HUDEP-2 (cell line): ENCODE measurements around the gene THSD7A.

Experiments
- DNase-seq, 76 experiments: peaks; one replicate each; lab custom pipeline; 2025; ENCODE audit not compliant: unreplicated experiment in 76 of 76; lab: John Stamatoyannopoulos, UW

Gene THSD7A, protein sequence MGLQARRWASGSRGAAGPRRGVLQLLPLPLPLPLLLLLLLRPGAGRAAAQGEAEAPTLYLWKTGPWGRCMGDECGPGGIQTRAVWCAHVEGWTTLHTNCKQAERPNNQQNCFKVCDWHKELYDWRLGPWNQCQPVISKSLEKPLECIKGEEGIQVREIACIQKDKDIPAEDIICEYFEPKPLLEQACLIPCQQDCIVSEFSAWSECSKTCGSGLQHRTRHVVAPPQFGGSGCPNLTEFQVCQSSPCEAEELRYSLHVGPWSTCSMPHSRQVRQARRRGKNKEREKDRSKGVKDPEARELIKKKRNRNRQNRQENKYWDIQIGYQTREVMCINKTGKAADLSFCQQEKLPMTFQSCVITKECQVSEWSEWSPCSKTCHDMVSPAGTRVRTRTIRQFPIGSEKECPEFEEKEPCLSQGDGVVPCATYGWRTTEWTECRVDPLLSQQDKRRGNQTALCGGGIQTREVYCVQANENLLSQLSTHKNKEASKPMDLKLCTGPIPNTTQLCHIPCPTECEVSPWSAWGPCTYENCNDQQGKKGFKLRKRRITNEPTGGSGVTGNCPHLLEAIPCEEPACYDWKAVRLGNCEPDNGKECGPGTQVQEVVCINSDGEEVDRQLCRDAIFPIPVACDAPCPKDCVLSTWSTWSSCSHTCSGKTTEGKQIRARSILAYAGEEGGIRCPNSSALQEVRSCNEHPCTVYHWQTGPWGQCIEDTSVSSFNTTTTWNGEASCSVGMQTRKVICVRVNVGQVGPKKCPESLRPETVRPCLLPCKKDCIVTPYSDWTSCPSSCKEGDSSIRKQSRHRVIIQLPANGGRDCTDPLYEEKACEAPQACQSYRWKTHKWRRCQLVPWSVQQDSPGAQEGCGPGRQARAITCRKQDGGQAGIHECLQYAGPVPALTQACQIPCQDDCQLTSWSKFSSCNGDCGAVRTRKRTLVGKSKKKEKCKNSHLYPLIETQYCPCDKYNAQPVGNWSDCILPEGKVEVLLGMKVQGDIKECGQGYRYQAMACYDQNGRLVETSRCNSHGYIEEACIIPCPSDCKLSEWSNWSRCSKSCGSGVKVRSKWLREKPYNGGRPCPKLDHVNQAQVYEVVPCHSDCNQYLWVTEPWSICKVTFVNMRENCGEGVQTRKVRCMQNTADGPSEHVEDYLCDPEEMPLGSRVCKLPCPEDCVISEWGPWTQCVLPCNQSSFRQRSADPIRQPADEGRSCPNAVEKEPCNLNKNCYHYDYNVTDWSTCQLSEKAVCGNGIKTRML (N-terminal part only)

DNA sequence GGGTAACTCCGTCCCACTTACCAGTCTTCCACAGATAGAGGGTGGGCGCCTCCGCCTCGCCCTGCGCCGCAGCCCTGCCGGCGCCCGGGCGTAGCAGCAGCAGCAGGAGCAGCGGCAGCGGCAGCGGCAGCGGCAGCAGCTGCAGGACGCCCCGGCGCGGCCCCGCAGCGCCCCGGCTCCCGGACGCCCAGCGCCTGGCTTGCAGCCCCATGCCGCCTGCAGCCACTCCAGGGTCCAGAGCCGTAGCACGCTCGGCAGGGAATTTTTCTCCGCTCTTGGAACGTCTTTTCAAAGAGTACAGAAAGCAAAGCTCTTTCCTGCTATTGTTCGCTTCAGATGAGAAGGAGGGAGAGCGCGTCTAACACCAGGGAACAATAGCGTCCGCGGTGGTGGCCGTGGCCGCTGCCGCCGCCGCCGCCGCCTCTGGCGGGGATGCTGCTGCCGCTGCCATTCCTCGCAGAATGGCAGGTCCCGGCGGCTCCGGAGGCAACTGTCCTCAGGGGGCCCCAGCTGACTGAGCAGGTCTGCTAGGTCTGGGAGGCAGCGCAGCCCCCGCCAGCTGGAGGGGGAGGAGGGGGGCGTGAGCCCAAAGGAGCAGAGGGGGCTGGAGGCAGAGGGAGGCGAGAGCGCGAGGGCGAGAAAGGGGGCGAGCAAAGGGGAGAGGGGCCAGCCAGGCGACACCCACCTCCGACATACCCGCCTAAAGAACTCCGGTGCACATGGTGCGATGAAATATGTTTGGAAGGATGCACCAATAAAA lies at the start of gene THSD7A:
Gene THSD7A, minus strand, starts transcription at position 463 of the 760 bp plus-strand sequence. Its CDS starts 252 bp downstream, at position 211.
- no peak for DNase-seq

DNA sequence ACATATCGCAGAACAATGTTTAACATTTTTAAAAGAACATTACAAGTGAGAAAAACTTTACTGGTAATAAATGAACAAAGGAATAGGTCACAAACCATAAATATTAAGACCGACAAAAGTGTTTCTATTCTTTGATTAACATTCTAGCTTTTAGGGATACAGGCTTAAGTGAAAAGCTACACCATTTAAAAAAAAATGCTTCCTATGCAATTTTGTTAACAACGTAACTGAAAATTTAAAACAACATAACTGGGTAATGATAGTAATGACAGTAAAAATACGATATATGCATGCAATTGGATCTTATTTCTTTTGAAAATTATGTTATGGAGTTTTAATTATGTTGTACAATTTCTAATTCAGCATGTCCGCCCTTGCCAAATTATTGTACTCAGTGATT lies 49.7 kb upstream of the THSD7A start:
- no peak for DNase-seq

DNA sequence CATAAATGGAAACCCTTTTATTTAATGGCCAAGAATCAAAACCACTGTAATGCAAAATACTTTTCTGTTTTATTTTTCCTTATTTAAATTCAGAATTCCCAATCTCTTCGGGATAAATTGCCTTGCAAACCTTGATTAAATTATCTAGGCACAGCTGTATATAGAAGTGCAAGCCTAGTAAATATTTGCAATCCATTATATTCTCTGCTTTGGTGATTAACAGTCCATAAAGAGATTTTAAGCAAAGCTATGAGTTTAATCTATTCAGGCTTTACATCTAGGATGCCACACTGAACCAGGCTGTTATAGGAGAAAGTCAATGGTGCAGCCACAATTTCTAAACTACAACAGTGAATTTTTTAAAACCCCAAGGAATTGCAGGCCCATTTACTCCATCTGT lies 43.6 kb upstream of the THSD7A start:
- DNase-seq: no peak

DNA sequence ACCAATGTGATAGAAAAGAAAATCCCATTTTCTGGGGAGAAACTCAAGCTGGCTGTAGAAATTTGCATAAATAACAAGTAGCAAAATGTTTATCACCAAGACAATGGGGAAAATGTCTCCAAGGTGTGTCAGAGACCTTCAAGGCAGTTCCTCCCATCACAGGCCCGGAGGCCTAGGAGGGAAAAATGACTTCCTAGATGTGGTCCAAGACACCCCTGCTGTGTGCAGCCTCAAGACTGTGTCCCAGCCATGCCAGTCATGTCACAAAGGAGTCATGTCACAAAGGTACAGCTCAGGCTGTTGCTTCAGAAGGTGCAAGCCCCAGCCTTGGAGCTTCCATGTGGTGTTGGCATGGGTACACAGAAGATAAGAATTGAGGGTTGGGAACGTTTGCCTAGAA lies 33.7 kb upstream of the THSD7A start:
- no peak for DNase-seq

DNA sequence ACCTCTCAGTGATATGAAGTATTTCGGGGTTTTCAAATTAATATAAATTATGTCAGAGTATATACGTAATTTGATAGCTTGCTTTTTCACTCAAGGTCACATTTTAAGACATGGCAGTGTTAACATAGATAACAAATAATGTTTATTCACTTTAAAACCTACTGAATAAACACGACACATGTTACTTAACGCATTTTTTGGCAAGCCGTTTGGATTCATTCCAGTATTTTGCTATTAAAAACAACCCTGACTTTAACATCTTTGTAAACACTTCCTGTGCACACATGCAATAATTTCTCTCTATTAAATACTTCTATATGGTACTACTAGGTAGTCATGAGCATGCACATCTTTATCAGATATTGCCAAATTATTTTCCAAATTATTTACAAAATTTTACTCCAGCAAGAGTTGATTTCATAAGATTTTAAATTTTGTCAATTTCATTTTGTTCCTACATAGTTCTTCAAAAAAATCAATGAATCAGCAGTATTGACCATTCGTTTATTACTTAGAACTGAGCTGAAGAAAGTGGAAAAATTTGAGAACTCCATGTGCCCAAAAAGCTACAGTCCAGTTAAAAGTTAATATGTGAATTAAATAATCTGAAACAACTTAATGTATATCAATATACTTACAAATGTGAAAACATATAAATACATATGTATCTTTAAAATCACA lies 26.8 kb upstream of the THSD7A start:
- DNase-seq: no peak

DNA sequence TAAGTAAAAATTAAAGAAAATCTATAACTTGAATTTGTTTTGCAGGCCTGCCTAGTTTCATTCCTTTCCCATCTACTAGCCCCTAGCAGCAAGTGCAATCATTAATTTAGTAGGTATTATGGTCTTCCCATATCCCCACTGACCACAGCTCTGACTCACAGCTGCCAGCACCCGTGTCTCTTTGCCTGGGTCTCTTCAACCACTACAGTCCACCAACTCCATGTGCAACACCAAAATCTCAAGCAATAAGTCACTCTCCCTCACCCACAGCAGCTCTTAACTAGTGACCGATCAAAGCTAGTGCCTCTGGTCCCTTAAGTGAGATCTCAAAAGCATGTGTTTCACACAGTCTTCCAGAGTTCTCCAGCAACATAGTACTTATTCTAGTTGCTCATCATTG lies 26.0 kb upstream of the THSD7A start:
- no peak for DNase-seq

DNA sequence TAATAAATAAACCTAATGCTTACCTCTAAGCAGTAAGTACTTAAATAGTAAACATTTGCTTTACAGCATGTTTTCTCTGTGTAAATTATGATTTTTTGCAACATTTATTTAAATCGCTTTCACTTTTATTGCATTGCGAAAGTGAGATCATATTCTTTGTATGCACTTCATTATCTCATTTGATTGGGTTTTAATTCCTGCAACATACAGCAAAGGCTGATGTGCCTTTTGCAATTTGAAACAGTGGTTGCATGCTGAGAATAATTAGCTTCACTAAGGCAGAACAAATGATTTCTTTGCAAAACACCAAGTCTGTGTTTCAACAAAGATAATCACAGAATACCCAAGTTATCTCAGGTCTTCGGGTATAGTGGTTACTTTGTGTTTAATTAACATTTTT lies 16.3 kb upstream of the THSD7A start:
- no peak for DNase-seq

DNA sequence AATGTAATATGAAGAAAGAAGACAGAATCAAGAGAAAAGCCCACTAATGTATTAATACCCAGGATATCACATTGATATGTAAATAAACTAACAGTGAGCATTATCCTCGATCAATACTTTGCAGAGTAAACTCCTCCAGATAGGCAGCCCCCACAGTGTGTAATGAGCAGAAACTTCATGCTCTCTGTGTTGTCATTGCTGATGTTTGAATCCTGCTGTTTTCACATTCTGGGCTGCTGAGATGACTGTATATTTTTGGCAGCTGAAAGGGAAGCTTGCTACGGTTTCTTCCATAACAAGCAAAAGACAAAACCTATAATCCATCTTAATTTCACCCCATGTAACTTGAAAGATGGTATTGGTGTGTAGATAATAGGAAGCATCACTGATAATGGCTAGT lies 15.3 kb upstream of the THSD7A start:
- DNase-seq: no peak

DNA sequence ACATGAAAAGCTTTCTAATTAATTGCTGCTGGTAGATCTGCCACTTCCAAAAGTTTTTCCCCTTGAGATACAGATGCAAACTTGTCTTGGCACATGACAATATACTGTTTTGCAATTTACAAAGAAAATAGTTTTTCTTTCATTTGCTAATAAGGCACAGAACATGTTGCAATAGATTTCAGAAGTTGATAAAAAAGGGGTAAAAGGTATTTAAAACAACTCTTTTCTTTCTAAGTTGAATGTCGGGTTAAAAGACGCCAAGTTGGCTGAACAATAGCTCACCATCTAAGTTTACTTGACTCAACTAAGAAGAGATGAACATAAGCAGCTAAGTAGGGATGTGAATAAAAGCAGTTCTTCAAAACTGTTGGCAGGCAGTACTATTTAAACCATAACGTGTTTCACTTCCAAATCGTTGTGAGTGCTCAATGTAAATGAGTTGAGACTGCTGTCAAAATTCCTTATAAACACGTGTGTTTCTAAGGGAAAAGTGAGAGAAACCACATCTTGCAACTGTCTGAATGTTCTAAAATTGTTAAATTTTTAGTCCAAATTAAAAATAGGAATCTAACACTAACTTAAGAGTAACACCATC lies 14.5 kb upstream of the THSD7A start:
- DNase-seq: no peak

DNA sequence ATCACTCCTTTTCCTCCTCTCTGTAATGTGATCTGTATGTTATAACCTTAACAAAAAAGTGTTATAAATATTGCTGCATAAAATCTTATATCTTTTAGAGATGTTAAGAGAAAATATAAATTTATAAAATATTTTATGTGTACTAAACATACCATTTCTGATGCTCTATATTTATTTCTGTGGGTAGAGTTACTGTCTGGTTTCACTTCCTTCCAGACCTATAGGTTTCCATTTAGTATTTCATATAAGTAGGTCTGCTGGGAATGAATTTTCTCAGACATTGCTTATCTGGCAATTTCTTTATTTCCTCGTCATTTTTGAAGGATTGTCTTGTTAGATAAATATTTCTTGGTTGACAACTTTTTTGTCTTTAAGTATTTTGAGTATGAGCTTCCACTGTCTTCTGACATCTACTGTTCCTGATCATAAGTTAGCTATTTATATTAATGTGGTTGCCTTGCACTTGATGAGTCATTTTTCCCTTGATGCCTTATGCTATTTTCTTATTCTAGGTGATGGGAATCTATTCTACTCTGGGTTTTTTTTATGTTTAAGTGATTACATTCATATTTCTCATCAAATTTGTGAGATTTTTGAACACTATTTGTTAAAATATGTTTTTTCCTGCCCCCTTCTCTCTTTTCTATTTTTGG lies 11.2 kb upstream of the THSD7A start:
- DNase-seq: no peak

DNA sequence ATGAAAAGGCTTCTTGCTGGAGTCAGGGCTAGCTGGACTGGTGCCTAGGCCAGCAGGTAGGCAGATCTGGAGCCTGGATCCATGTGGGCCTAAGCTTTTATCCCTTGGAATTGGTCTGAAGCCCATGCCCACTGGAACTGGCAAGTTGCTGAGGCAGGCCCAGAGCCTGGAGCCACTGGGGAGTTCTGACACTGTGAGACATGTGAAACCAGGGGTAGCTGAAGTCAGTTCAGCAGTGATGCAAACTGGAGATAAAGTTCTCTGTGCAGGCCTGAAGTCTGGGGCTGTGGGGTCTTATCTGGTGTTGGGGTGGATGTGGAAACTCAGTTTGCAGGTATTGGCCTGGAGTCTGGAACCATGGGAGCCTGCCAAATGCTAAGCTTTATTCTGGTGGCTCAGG lies 9.7 kb upstream of the THSD7A start:
- no peak for DNase-seq

DNA sequence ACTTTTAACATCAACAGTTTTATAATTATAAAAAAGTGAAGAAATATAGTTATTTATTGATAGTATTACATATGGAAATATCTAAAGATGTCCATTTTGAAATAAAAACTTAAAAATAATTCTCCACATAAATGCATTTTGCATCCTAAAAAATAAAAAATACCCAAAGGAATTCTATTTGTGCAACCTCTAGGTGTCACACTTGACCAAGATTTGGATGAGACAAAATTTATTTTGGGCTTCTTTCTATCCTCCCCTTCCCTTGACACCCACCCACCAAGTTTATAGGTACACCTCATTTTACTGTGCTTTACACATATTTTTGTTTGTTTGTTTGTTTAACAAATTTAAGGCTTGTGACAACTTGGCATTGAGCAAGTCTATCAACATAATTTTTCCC lies 3.3 kb upstream of the THSD7A start:
- DNase-seq: no peak

DNA sequence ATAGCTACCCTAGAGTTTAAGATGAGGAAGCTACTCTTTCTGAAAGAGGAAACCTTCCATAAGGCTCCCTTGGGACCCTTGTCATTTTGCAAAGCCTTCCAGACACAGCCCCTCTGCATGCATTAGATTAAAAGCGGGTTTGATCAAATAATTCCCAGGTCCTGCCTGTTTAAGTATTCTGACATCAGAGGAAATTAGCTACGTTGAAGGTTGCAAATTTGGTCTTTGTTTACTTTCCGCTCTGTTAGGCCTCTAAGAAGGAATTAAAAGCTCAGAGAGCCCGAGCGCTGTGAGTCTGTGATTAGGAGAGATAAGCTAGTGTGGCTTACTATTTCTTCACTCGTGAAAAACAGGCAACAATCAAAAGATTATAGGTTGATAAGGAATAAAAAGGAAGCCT lies 1.4 kb upstream of the THSD7A start:
- DNase-seq: no peak

DNA sequence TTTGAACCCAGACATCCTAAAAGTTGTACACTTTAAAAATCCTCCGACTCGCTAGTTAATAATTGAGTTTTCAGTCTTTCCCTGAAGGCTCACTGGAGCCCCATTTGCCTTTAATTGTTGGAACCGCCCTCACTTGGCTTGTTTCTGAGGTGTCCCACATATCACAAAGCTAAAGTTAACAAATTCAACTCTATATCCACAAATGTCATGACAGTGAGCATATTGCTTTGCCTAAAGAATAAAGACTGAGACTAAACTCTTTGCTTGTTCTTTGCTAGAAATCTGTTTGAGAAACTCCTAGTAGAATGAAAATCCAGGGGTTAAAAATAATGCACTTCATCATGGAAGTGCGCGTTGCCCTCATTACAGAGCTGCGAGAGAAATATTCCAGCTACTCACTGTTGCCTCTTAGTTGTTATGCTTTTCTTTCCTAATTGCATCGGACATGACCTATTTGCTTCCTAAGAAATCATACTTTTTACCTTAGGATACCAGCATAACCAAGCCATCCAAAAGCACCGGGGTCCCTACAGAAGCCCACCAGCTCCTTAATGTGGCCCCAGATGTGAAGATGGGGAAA lies 752 bp downstream of the THSD7A start:
- DNase-seq: no peak

DNA sequence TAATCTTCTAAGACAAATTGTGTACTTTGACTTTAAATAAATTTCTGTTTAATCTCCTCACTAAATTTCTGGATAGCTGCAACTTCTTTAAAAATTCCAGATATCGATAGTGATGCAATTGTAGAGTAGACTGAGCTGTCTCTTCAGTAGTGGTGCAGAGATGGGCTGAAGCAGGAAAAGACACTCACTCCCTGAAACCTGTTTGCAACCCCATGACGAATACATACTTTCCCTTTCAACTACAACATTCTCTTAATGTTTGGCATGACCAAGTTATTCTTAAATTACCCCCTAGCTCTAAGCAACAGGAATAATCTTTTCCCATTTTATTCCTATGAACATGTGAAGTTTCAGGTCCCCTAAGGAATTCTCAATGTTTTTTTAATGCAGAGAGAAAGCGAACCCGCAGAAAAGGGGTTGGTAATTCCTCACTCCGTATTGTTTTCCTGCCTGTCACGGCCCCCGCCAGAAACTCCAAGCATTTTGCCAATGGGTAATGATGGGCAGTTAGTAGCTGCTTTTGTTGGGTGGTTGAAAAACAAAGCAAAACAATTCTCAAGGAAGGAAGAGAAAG lies 1.3 kb downstream of the THSD7A start:
- no peak for DNase-seq

DNA sequence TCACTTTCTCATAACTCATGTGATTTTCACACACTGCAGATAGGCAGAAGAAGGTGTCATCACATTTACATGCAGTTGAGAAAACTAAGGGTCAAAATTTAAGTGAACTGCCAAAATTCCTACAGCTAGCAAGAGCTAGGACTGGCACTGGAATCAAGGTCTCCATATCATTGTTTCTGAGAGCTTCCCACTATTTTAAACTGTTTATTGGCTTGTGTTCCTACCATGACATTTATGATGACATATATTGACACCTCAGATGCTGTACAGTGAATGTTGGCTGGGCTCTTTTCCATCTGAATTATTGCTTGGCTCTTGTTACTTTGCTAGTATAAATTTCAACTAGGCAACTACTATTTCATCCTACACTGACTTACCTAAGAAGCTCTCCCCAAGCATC lies 2.0 kb downstream of the THSD7A start:
- DNase-seq: no peak

DNA sequence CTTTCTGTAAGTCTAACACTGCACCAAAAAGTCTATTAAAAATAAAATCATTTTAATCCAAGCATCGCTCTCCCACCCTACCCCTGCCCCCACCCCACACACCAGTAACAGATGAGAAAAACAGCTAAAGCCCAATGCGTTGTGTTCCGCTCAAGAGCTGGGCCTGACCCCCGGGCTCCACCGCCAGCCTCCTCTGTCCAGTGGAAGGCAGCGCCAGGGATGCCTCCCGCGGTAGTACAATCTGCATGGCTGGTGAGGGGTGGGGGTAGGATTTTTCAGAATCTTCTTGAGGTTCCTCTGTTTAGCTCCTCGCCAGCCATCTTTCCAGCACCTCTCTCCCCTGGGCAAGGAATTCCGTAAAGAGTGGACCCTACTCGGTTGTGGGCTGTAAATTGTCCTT lies 12.1 kb downstream of the THSD7A start:
- no peak for DNase-seq

DNA sequence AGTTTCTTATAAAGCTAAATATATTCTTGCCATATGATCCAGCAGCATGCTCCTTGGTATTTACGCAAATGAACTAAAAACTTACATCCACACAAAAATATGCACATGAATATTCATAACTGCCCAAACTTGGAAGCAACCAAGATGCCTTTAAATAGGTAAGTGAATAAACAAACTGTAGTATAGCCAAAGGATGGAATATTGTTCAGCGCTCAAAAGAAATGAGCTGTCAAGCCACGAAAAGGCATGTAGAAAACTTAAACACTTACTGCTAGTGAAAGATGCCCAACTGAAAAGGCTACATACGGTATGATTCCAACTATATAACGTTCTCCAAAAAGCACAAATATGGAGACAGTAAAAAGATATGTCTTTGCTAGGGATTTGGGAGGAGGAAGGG lies 12.7 kb downstream of the THSD7A start:
- no peak for DNase-seq
